ENCODE data around the gene STX8. TPM values are rescaled to one million over a fixed set of nuclear protein-coding genes. Genes with fewer than 3 reads are reported as not detected.
A peak's percentile ranks its signal among the peaks of the same experiment; 100 is the strongest.

The STX8 gene
- total RNA-seq, 1 donor from 2014 or later: 50.6 TPM

DNA sequence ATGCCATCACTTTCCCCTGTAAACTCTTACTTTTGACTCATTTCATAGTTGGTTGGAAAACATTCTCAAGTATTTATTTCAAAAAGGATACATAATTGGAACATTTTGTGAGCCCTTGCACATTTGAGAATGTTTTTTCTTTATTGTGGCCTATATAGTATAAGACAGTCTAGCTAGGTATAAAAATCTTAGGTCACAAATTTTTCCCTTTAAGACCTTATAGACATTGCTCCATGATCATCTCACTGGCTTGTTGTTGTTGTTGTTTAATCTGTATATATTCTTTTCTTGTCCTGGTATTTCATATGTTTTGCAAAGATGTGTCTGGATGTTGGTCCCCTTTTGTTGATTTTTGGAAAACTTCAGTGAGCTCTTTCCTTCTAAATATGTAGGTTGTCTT, 360.2 kb downstream of the STX8 start:
- peaks cover 15% of the 10 kb centered on the region for H3K9me3 Mint-ChIP-seq (ENCODE audit: low read depth)
- H3K36me3 Mint-ChIP-seq (ENCODE audit: low read depth): peaks cover 10% of the 10 kb centered on the region
- DNase-seq (ENCODE audit: low spot score): no peak
- H3K27me3 Mint-ChIP-seq (ENCODE audit: low read depth): no peaks in the 10 kb centered on the region
- TF ChIP-seq, protein P1, sequence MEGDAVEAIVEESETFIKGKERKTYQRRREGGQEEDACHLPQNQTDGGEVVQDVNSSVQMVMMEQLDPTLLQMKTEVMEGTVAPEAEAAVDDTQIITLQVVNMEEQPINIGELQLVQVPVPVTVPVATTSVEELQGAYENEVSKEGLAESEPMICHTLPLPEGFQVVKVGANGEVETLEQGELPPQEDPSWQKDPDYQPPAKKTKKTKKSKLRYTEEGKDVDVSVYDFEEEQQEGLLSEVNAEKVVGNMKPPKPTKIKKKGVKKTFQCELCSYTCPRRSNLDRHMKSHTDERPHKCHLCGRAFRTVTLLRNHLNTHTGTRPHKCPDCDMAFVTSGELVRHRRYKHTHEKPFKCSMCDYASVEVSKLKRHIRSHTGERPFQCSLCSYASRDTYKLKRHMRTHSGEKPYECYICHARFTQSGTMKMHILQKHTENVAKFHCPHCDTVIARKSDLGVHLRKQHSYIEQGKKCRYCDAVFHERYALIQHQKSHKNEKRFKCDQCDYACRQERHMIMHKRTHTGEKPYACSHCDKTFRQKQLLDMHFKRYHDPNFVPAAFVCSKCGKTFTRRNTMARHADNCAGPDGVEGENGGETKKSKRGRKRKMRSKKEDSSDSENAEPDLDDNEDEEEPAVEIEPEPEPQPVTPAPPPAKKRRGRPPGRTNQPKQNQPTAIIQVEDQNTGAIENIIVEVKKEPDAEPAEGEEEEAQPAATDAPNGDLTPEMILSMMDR (IDR thresholded peaks at IDR 0.05): no peak
- peaks cover 23% of the 10 kb centered on the region for H3K4me1 Mint-ChIP-seq (ENCODE audit: low read depth)
- no peak overlapping the region for H3K4me3 Mint-ChIP-seq (ENCODE audit: unreplicated experiment)
- no peak overlapping the region for H3K27ac Mint-ChIP-seq (ENCODE audit: unreplicated experiment)

DNA sequence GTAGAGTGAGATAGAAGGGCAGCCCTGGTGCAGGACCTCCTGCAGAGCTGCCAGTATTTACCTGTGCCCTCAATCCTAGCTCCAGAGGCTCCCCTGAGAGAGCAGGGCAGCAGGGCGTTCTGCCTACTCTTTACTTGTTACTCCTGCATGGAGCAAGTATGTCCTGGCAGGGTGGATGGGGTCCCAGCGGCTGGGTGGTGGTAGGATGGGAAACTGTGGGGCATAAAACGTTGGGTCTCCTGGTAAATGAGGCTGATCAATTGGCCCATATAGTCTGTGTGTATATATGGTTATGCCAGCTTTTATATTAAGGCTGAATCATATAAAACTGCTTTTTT, 362.3 kb downstream of the STX8 start:
- no peaks in the 10 kb centered on the region for H3K27me3 Mint-ChIP-seq (ENCODE audit: low read depth)
- peak; percentile 51 for DNase-seq (ENCODE audit: low spot score)
- peaks cover 15% of the 10 kb centered on the region for H3K9me3 Mint-ChIP-seq (ENCODE audit: low read depth)
- TF ChIP-seq, protein P1 (IDR thresholded peaks at IDR 0.05): no peak
- no peak overlapping the region for H3K4me3 Mint-ChIP-seq (ENCODE audit: unreplicated experiment)
- peaks cover 23% of the 10 kb centered on the region for H3K4me1 Mint-ChIP-seq (ENCODE audit: low read depth)
- peaks cover 10% of the 10 kb centered on the region for H3K36me3 Mint-ChIP-seq (ENCODE audit: low read depth)
- H3K27ac Mint-ChIP-seq (ENCODE audit: unreplicated experiment): no peak overlapping the region

DNA sequence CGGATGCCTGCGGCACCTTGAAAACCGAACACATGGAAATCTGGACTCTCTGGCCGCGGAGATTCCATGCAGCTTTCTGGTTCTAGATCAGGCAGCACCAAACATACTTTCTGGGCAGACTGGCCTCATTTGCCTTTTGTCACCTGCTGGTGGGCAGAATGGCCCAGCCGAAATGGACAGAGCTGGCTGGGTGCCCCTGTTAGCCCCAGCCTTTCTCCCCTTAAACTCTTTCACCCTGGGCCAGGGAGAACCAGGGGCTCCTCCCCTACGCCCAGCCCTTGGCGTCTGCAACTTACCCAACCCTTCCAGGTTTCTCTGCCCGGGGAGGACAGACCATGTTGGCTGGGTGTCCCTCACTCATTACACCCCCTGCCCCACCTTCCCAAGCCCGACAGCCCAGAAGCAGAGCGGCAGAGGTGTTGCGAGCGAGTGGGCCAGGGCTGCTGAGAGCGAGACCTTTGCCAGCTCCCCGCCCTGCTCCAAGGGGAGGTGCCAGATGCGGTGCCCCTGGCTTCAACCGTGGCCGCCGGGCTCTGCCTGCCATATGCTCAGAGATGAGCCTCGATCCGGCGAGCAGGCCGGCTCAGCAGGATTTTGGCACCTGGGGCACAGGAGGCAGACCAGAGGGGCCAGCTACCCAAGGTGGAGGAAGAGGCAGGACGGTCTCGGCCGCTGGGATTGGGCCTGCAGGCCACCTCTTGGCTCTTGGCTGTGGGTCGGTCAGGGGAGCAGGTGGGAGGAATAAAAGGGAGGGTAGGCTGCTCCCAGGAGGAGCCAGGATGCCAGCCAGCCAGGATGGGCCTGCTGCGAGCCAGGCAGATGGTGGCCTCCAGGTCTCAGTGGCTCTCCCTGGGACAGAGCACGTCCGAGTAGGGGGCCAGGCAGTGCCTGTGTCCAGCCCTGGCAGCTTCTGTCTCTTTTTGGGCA, 363.0 kb downstream of the STX8 start:
- Mint-ChIP-seq H3K4me1 (ENCODE audit: low read depth) (peaks cover 16% of the 10 kb centered on the region), H3K27me3 (ENCODE audit: low read depth) (no peaks in the 10 kb centered on the region), H3K4me3 (ENCODE audit: unreplicated experiment) (no peak overlapping the region), H3K36me3 (ENCODE audit: low read depth) (peaks cover 10% of the 10 kb centered on the region), H3K27ac (ENCODE audit: unreplicated experiment) (no peak overlapping the region), H3K9me3 (ENCODE audit: low read depth) (peaks cover 15% of the 10 kb centered on the region)
- TF ChIP-seq, protein P1 (IDR thresholded peaks at IDR 0.05): no peak
- peak; percentile 70 for DNase-seq (ENCODE audit: low spot score)

DNA sequence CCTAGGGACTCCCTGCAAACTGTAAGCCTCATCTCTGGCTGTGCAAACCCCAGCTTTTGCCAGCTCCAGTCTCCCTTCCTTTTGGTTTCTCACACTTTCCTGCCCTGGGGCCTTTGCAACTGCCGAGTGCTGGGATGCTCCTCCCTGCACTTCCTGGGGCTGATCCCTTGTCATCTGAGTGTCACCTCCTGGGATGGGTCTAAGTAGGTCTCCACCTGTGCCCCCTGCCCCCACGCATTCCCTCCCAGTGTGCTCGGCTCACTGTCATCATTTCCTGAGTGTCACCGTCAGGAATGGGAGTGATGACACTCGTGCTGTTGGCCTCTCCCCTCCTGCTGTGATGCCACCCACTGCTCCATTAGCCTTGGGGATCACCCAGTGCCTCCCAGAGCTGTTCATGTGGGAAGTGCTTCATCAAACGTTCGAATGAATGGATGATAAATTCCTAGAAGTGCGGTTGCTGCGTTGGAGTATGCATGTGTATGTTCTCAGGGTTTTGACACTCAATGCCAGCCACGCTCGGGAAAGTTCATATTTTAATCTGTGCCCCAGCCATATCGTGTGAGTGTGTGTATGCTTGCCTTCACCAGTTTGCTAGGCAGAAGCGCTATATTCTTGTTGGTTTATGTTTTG, 364.4 kb downstream of the STX8 start:
- TF ChIP-seq, protein P1 (IDR thresholded peaks at IDR 0.05): no peak
- Mint-ChIP-seq H3K36me3 (ENCODE audit: low read depth) (peaks cover 7% of the 10 kb centered on the region), H3K4me1 (ENCODE audit: low read depth) (peaks cover 9% of the 10 kb centered on the region), H3K9me3 (ENCODE audit: low read depth) (peaks cover 12% of the 10 kb centered on the region), H3K27me3 (ENCODE audit: low read depth) (peaks cover 2% of the 10 kb centered on the region), H3K27ac (ENCODE audit: unreplicated experiment) (no peak overlapping the region), H3K4me3 (ENCODE audit: unreplicated experiment) (no peak overlapping the region)
- DNase-seq (ENCODE audit: low spot score): peak; percentile 40

DNA sequence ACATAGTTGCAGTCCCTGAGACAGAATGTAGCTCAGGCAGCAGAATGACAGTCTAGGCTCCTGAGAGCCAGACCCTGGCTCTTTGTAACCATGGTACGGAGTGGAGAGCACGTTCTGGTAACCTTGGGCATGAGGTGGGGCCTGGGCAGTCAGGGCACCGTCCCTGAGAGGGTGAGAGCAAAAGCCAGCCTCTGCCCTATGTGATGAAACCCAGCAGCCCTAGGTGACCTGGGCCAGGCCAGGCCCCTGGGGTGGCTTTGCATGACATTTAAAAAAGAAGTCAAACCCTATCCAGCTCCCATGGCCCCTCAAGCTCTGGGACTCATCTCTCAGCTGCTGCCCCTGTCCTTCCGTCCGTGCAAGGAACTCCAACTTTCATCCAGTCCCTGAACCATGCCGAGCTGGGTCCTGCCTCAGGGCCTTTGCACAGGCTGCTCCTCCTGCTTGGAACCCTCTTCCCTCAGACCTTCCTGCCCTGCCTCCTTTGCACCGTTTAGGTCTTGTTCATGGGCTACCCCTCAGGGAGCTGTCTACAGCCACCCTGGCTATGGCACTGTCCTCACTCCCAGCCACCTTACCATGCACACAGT, 365.7 kb downstream of the STX8 start:
- TF ChIP-seq, protein P1 (IDR thresholded peaks at IDR 0.05): no peak
- peak; percentile 58 for DNase-seq (ENCODE audit: low spot score)
- H3K9me3 Mint-ChIP-seq (ENCODE audit: low read depth): no peaks in the 10 kb centered on the region
- no peak overlapping the region for H3K4me3 Mint-ChIP-seq (ENCODE audit: unreplicated experiment)
- H3K36me3 Mint-ChIP-seq (ENCODE audit: low read depth): no peaks in the 10 kb centered on the region
- peaks cover 8% of the 10 kb centered on the region for H3K27me3 Mint-ChIP-seq (ENCODE audit: low read depth)
- peaks cover 9% of the 10 kb centered on the region for H3K4me1 Mint-ChIP-seq (ENCODE audit: low read depth)
- no peak overlapping the region for H3K27ac Mint-ChIP-seq (ENCODE audit: unreplicated experiment)
